Cardiac atrium fibroblast (primary cell): ENCODE measurements around the gene WDR74. TPM values are rescaled to one million over a fixed set of nuclear protein-coding genes. Genes with fewer than 3 reads are reported as not detected.

ENCODE experiments used
- total RNA-seq: library from RNA; depleted of rRNA; stranded (reverse); fragments of >200 nt; gene quantifications from 2 replicates; pipeline ENCODE4 v1.2.3, GENCODE V29; 2015

The WDR74 gene
- 20.4 and 50.1 TPM in 2 replicates for total RNA-seq

GRCh38 chr11:62839050-62839945, at the start of gene WDR74:
Gene WDR74 (minus strand): TSS chr11:62839590. CDS start chr11:62839570, 20 bp downstream.

GRCh38 chr11:62880803-62881578, 41.6 kb upstream of the WDR74 start, which contains the start of gene SLC3A2:
Gene SLC3A2 (plus strand): TSS chr11:62880896. CDS start chr11:62881024, 128 bp downstream.

GRCh38 chr11:62832336-62833234, 6.8 kb downstream of the WDR74 start, which contains the start of gene TEX54:
Gene TEX54 (minus strand): TSS chr11:62832841.

GRCh38 chr11:62831520-62832335, 7.7 kb downstream of the WDR74 start, which contains the start of gene STX5:
Gene STX5 (minus strand): TSS chr11:62832051. CDS start chr11:62831243, 808 bp downstream.

GRCh38 chr11:62805076-62805892, 34.1 kb downstream of the WDR74 start, which contains the start of gene NXF1:
Gene NXF1 (minus strand): TSS chr11:62805440. CDS start chr11:62805356, 84 bp downstream.

GRCh38 chr11:62791501-62792201, 47.7 kb downstream of the WDR74 start, which contains the start of gene TMEM223:
Gene TMEM223 (minus strand): TSS chr11:62792006. CDS start chr11:62791994, 12 bp downstream.

GRCh38 chr11:62787005-62787759, 52.2 kb downstream of the WDR74 start, which contains the start of gene TMEM179B:
Gene TMEM179B (plus strand): TSS chr11:62787402. CDS start chr11:62787432, 30 bp downstream.

Other genes with a start within 250 kb of the WDR74 start
- 6.9 and 12.0 TPM in 2 replicates for gene TUT1, start 248.1 kb downstream of the WDR74 start, total RNA-seq
- gene MTA2, start 237.7 kb downstream of the WDR74 start, total RNA-seq, result 72.6 and 86.1 TPM in 2 replicates
- gene EML3, start 226.8 kb downstream of the WDR74 start, total RNA-seq, result 25.8 and 43.1 TPM in 2 replicates
- gene ROM1, start 226.3 kb downstream of the WDR74 start, total RNA-seq, result 9.2 and 24.7 TPM in 2 replicates
- 24.9 and 44.4 TPM in 2 replicates for gene B3GAT3, start 217.6 kb downstream of the WDR74 start, total RNA-seq
- 314 and 339 TPM in 2 replicates for gene GANAB, start 193.0 kb downstream of the WDR74 start, total RNA-seq
- 27.1 and 27.7 TPM in 2 replicates for gene INTS5, start 186.3 kb downstream of the WDR74 start, total RNA-seq
- gene C11orf98, start 174.4 kb downstream of the WDR74 start, total RNA-seq, result 57.8 and 68.1 TPM in 2 replicates
- 1.4 and 7.5 TPM in 2 replicates for gene CSKMT, start 174.3 kb downstream of the WDR74 start, total RNA-seq
- 6.0 and 8.3 TPM in 2 replicates for gene UQCC3, start 167.9 kb downstream of the WDR74 start, total RNA-seq
- gene LBHD1, start 167.3 kb downstream of the WDR74 start, total RNA-seq, result 1.1 and 5.2 TPM in 2 replicates
- 71.9 and 88.5 TPM in 2 replicates for gene UBXN1, start 160.5 kb downstream of the WDR74 start, total RNA-seq
- 0.72 and 1.5 TPM in 2 replicates for gene LRRN4CL, start 150.1 kb downstream of the WDR74 start, total RNA-seq
- 29.8 and 44.4 TPM in 2 replicates for gene BSCL2, start 132.2 kb downstream of the WDR74 start, total RNA-seq
- gene GNG3, start 131.9 kb downstream of the WDR74 start, total RNA-seq, result not detected in 2 replicates
- 4.9 and 20.2 TPM in 2 replicates for gene HNRNPUL2, start 112.1 kb downstream of the WDR74 start, total RNA-seq
- gene TTC9C, start 111.1 kb downstream of the WDR74 start, total RNA-seq, result 15.7 and 16.1 TPM in 2 replicates
- 6.5 and 7.6 TPM in 2 replicates for gene ZBTB3, start 85.4 kb downstream of the WDR74 start, total RNA-seq
- gene POLR2G, start 78.0 kb downstream of the WDR74 start, total RNA-seq, result 61.4 and 68.5 TPM in 2 replicates
- 10.7 and 11.7 TPM in 2 replicates for gene TAF6L, start 68.2 kb downstream of the WDR74 start, total RNA-seq
- 77.8 and 83.1 TPM in 2 replicates for gene TMEM179B, start 52.2 kb downstream of the WDR74 start, total RNA-seq
- gene TMEM223, start 47.6 kb downstream of the WDR74 start, total RNA-seq, result 18.6 and 31.2 TPM in 2 replicates
- 19.3 and 20.2 TPM in 2 replicates for gene NXF1, start 34.1 kb downstream of the WDR74 start, total RNA-seq
- 57.0 and 62.5 TPM in 2 replicates for gene STX5, start 7.5 kb downstream of the WDR74 start, total RNA-seq
- gene TEX54, start 6.7 kb downstream of the WDR74 start, total RNA-seq, result not detected in 2 replicates
- 153 and 162 TPM in 2 replicates for gene SLC3A2, start 41.3 kb upstream of the WDR74 start, total RNA-seq
- gene CHRM1, start 81.8 kb upstream of the WDR74 start, total RNA-seq, result not detected in 2 replicates
- gene SLC22A6, start 145.4 kb upstream of the WDR74 start, total RNA-seq, result not detected in 2 replicates
- not detected in 2 replicates for gene SLC22A8, start 176.3 kb upstream of the WDR74 start, total RNA-seq